HCT116 (cell line): ENCODE results near the gene ANGPTL8.

Experiments used
- CTCF ChIP-seq, 3 experiments: fragments of 200-600 bp in 1 of 3; sonication (generic) in 1 of 3; IDR thresholded peaks in 2 of 3; conservative IDR thresholded peaks in 1 of 3; 2 replicates each; pipeline ENCODE4 v1.5.1; 2012 to 2017; ENCODE audit warnings: low read depth in 2 of 3, low read length in 2 of 3, antibody characterized with exemption in 1 of 3, borderline replicate concordance in 1 of 3, control low read depth in 1 of 3, mild to moderate bottlenecking in 1 of 3, mixed read lengths in 1 of 3, mixed run types in 1 of 3, moderate library complexity in 1 of 3; ENCODE audit not compliant: insufficient read depth in 1 of 3
- MAX ChIP-seq: IDR thresholded peaks from 2 replicates; pipeline ENCODE4 v1.6.1; 2012
- POLR2AphosphoS5 ChIP-seq: IDR thresholded peaks from 2 replicates; pipeline ENCODE4 v1.6.1; 2011; ENCODE audit warnings: mild to moderate bottlenecking, low read depth, low read length, moderate library complexity
- RAD21 ChIP-seq: IDR thresholded peaks from 2 replicates; pipeline ENCODE4 v1.6.1; 2012; ENCODE audit warnings: low read depth, mild to moderate bottlenecking

GRCh38 chr19:11291415-11291814 lies 52.0 kb downstream of the ANGPTL8 start:
- no peak for TF ChIP-seq RAD21
- TF ChIP-seq MAX: no peak
- TF ChIP-seq POLR2AphosphoS5: no peak
- no peak for TF ChIP-seq CTCF (IDR thresholded peaks at IDR 0.05 in 2 of 3, conservative IDR thresholded peaks at IDR 0.05 in 1 of 3; ENCODE audit: borderline replicate concordance in 1 of 3, insufficient read depth in 1 of 3, low read depth in 2 of 3, low read length in 2 of 3)
